Sigmoid colon (tissue), 7 donors: ENCODE results near the gene ZNF830. TPM values are rescaled to one million over a fixed set of nuclear protein-coding genes. Genes with fewer than 3 reads are reported as not detected.

Experiments used
- DNase-seq: peaks from one replicate; pipeline ENCODE4 v3.0.0-alpha.2; 2019
- H3K27ac ChIP-seq, 4 donors: fragments of 200-600 bp; sonication (generic); one replicate each; pipeline ENCODE4 v1.5.1; 2016 to 2019; ENCODE audit warnings: mild to moderate bottlenecking in 1 of 4
- H3K27me3 ChIP-seq, 3 donors: fragments of 200-600 bp; sonication (generic); one replicate each; pipeline ENCODE4 v1.5.1; 2019; ENCODE audit warnings: mild to moderate bottlenecking in 1 of 3
- H3K36me3 ChIP-seq, 4 donors: fragments of 200-600 bp; sonication (generic); one replicate each; pipeline ENCODE4 v1.5.1; 2016 to 2019
- H3K4me1 ChIP-seq, 4 donors: fragments of 200-600 bp; sonication (generic); one replicate each; pipeline ENCODE4 v1.5.1; 2017 to 2019
- H3K4me3 ChIP-seq, 4 donors: fragments of 200-600 bp; sonication (generic); one replicate each; pipeline ENCODE4 v1.5.1; 2017 to 2019; ENCODE audit warnings: mild to moderate bottlenecking in 2 of 4, moderate library complexity in 1 of 4
- H3K9me3 ChIP-seq, 4 donors: fragments of 200-600 bp in 3 of 4; sonication (generic) in 3 of 4; one replicate each; pipeline versions ENCODE4 v1.5.1 to v1.6.1; 2013 to 2019
- CTCF ChIP-seq, 4 experiments: fragments of 450-650 bp in 3 of 4; fragments of 200-600 bp in 1 of 4; IDR thresholded peaks; one replicate each; pipeline ENCODE4 v1.5.1; 2016 to 2019; ENCODE audit warnings: antibody characterized with exemption in 4 of 4, mild to moderate bottlenecking in 3 of 4, moderate library complexity in 2 of 4
- EP300 ChIP-seq, 4 donors: sonication (generic); formaldehyde crosslinking; IDR thresholded peaks; one replicate each; pipeline ENCODE4 v1.6.1; 2017; ENCODE audit warnings: antibody characterized with exemption in 4 of 4
- POLR2A ChIP-seq, 2 donors: fragments of 450-650 bp; IDR thresholded peaks; one replicate each; pipeline ENCODE4 v1.6.1; 2016; ENCODE audit warnings: antibody characterized with exemption in 2 of 2, mild to moderate bottlenecking in 2 of 2, moderate library complexity in 2 of 2
- POLR2AphosphoS5 ChIP-seq, 4 donors: sonication (generic); formaldehyde crosslinking; IDR thresholded peaks; one replicate each; pipeline ENCODE4 v1.6.1; 2017; ENCODE audit warnings: antibody characterized with exemption in 4 of 4
- WGBS, 2 donors: extraction: QIAGEN DNeasy Blood & Tissue Kit; methylation state at CpG; one replicate each; pipeline ENCODE4 v1.1.7; 2013; 5-methylcytosine and 5-hydroxymethylcytosine counted together
- intact Hi-C: fragments of 100-400 bp; cut with DNase I; formaldehyde crosslinking; loops from one replicate; pipeline ENCODE4 v1.15.1; 2023
- polyA plus RNA-seq, 3 donors: library from polyadenylated mRNA; stranded (reverse); fragments of 200-250 nt; gene quantifications; one replicate each; pipeline ENCODE4 v1.2.3, GENCODE V29; 2013
- total RNA-seq, 4 donors: library from RNA; depleted of rRNA; stranded (reverse); fragments of >200 nt; gene quantifications; one replicate each; pipeline ENCODE4 v1.1.0, GENCODE V29; 2016
- donor health status: healthy with polysubstance abuse.
- donor health status: Bipolar disorder and iron deficiency.
- donor health status: healthy.

The ZNF830 gene, protein sequence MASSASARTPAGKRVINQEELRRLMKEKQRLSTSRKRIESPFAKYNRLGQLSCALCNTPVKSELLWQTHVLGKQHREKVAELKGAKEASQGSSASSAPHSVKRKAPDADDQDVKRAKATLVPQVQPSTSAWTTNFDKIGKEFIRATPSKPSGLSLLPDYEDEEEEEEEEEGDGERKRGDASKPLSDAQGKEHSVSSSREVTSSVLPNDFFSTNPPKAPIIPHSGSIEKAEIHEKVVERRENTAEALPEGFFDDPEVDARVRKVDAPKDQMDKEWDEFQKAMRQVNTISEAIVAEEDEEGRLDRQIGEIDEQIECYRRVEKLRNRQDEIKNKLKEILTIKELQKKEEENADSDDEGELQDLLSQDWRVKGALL
- total RNA-seq (10 to 100 TPM in 3 of 4 donors, 1 to 10 TPM in 1; 8.6 to 14.3 (median 12.8) TPM), polyA plus RNA-seq (10 to 100 TPM in 1 of 3 donors, 1 to 10 TPM in 2; 7.2 to 12.6 (median 8.3) TPM)

DNA sequence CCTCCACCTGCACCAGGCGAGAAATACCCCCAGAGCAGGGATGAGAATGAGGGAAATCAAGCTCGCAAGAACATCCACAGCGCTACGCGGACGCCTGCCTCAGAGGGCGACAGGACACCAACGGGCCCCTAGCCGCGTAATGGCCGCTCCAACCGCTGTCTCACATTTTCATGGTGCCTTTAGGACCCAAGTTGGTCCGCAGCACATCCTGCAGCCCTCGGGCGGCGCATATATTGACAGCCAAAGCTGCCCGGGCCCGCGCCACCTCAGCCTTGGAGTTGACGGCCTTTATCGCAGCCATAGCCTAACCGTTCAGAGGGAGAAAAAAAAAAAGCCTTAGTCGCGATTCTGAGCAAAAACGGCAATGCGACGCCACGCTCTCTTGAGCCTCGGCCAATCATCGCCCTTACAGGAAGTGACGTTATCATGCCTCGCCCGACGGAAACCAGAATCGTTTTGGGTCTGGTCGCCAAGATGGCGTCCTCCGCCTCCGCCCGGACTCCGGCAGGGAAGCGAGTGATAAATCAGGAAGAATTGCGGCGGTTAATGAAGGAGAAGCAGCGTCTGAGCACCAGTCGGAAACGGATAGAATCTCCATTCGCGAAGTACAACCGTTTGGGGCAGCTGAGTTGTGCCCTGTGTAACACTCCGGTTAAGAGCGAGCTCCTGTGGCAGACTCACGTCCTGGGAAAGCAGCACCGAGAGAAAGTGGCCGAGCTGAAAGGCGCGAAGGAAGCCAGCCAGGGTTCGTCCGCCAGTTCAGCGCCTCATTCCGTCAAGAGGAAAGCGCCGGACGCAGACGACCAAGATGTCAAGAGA, at the start of gene ZNF830, which contains the start of gene CCT6B:
Gene ZNF830, plus strand, starts transcription at position 448 of the 819 bp plus-strand sequence. Its CDS starts 27 bp downstream, at position 475.
Gene CCT6B, minus strand, starts transcription at position 368 of the 819 bp plus-strand sequence. Its CDS starts 67 bp downstream, at position 301.
- DNase-seq: peak; percentile 97
- H3K36me3 ChIP-seq: peaks cover 0 to 32% (median 9%) of the 10 kb centered on the region in 4 donors
- TF ChIP-seq EP300 (IDR thresholded peaks at IDR 0.05): no peak
- peak; percentile 53 to 62 for TF ChIP-seq POLR2A (IDR thresholded peaks at IDR 0.05)
- TF ChIP-seq CTCF (IDR thresholded peaks at IDR 0.05): no peak
- peak; percentile 92 to 96 (median 95) for TF ChIP-seq POLR2AphosphoS5 (IDR thresholded peaks at IDR 0.05)
- intact Hi-C loops: loop anchor here (1.0 kb wide), 2 partner anchors 19 to 128 kb away; partner anchors contain the start of gene LIG3
- peak within 1 kb of the TSS; percentile 93 to 96 (median 94) for H3K27ac ChIP-seq
- 0 to 1% methylated on average over 65 of the region's 65 CpGs for WGBS, 2 donors
- no peaks in the 10 kb centered on the region for H3K27me3 ChIP-seq
- H3K4me1 ChIP-seq: peaks cover 0 to 27% (median 20%) of the 10 kb centered on the region in 4 donors
- H3K9me3 ChIP-seq: no peaks in the 10 kb centered on the region
- H3K4me3 ChIP-seq: peak within 1 kb of the TSS; percentile 87 to 91 (median 88)

GRCh38 chr17:34913001-34913400, 48.3 kb upstream of the ZNF830 start:
- Histone ChIP-seq H3K4me1 (no peaks in the 10 kb centered on the region), H3K27me3 (no peaks in the 10 kb centered on the region), H3K4me3 (no peak overlapping the region), H3K36me3 (no peaks in the 10 kb centered on the region), H3K27ac (no peak overlapping the region), H3K9me3 (no peaks in the 10 kb centered on the region)
- intact Hi-C loops: no loop called here
- DNase-seq: no peak
- 71 to 77% methylated on average over 1 of the region's 1 CpG for WGBS, 2 donors
- no peak for TF ChIP-seq CTCF (IDR thresholded peaks at IDR 0.05)
- TF ChIP-seq POLR2AphosphoS5 (IDR thresholded peaks at IDR 0.05): no peak
- no peak for TF ChIP-seq EP300 (IDR thresholded peaks at IDR 0.05)
- TF ChIP-seq POLR2A (IDR thresholded peaks at IDR 0.05): no peak

GRCh38 chr17:34916120-34916519, 45.2 kb upstream of the ZNF830 start:
- H3K27me3 ChIP-seq: no peaks in the 10 kb centered on the region
- TF ChIP-seq POLR2A (IDR thresholded peaks at IDR 0.05) (no peak), CTCF (IDR thresholded peaks at IDR 0.05) (no peak), POLR2AphosphoS5 (IDR thresholded peaks at IDR 0.05) (no peak), EP300 (IDR thresholded peaks at IDR 0.05) (no peak)
- no peaks in the 10 kb centered on the region for H3K36me3 ChIP-seq
- H3K9me3 ChIP-seq: no peaks in the 10 kb centered on the region
- no peak overlapping the region for H3K4me3 ChIP-seq
- no peaks in the 10 kb centered on the region for H3K4me1 ChIP-seq
- H3K27ac ChIP-seq: no peak overlapping the region
- WGBS, 2 donors: 79 to 81% methylated on average over 2 of the region's 2 CpGs
- intact Hi-C loops: no loop called here
- DNase-seq: no peak

GRCh38 chr17:34917381-34917780, 44.0 kb upstream of the ZNF830 start:
- Histone ChIP-seq H3K4me1 (no peaks in the 10 kb centered on the region), H3K27me3 (no peaks in the 10 kb centered on the region), H3K9me3 (no peaks in the 10 kb centered on the region), H3K27ac (no peak overlapping the region), H3K4me3 (no peak overlapping the region), H3K36me3 (no peaks in the 10 kb centered on the region)
- DNase-seq: no peak
- WGBS, 2 donors: 92 to 95% methylated on average over 1 of the region's 1 CpG
- TF ChIP-seq POLR2A (IDR thresholded peaks at IDR 0.05) (no peak), CTCF (IDR thresholded peaks at IDR 0.05) (no peak), POLR2AphosphoS5 (IDR thresholded peaks at IDR 0.05) (no peak), EP300 (IDR thresholded peaks at IDR 0.05) (no peak)
- intact Hi-C loops: no loop called here
